Stimulated activated CD4-positive, alpha-beta T cell treated with anti-CD3 and anti-CD28 coated beads, Interleukin-15, amount 100 ng/mL, for 24 hours (primary cell): ENCODE measurements around the gene TMCC3.
"Not testable (repeated sequence)": the region's sequence is repeated elsewhere in the genome, so short reads cannot be mapped to it uniquely, and the experiment has no call there.

Source experiments
- DNase-seq: peaks from one replicate; pipeline ENCODE4 v3.0.0-alpha.2; 2020

The TMCC3 gene

GRCh38 chr12:94634717-94635116, 15.6 kb downstream of the TMCC3 start:
- DNase-seq, result no peak

DNA sequence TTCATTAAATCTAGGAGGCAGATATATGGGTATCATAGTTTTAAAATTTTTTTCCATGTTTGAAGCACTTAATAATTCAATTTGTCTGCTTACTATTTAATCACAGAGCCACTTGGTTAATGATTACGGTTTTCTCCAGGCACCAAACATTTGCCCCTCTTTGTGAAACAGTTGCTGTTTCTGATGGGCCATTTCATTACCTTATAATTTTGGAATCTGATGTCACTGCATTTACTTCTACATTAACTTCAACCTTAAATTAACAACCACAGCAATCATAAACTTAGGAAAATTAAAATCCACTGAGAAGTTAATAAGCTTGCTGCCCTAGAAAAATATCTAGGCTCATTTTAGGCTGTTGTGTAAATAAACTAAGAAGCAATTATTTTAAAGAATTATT, 17.0 kb downstream of the TMCC3 start:
- DNase-seq, result no peak

- no peak for DNase-seq
Measured at GRCh38 chr12:94631058-94631457, 19.3 kb downstream of the TMCC3 start.

GRCh38 chr12:94628819-94629472, 21.4 kb downstream of the TMCC3 start:
- no peak for DNase-seq

- no peak for DNase-seq
Measured at GRCh38 chr12:94628369-94628768, 22.0 kb downstream of the TMCC3 start.

GRCh38 chr12:94625531-94625930, 24.8 kb downstream of the TMCC3 start:
- DNase-seq, result no peak

- DNase-seq, result no peak
Measured at GRCh38 chr12:94623161-94623920, 27.0 kb downstream of the TMCC3 start.

DNA sequence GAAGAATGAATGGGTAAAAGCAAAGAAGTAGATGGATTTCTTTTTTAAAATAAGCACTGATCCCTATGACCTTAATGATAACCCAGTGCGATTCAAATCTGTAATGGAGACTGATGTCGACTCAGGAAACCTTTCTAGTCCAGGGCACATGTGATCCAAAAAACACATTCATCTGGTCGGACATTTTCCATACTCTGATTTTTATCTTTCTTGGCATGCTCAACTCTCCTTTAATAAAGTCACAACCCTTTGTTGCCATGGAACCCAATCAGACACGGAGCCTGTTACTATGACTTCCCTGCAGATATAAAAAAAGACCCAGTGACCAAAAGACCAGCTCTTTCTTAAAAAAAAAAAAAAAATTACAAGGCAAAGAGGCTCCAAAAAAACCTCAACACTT, 27.9 kb downstream of the TMCC3 start:
- no peak for DNase-seq

DNA sequence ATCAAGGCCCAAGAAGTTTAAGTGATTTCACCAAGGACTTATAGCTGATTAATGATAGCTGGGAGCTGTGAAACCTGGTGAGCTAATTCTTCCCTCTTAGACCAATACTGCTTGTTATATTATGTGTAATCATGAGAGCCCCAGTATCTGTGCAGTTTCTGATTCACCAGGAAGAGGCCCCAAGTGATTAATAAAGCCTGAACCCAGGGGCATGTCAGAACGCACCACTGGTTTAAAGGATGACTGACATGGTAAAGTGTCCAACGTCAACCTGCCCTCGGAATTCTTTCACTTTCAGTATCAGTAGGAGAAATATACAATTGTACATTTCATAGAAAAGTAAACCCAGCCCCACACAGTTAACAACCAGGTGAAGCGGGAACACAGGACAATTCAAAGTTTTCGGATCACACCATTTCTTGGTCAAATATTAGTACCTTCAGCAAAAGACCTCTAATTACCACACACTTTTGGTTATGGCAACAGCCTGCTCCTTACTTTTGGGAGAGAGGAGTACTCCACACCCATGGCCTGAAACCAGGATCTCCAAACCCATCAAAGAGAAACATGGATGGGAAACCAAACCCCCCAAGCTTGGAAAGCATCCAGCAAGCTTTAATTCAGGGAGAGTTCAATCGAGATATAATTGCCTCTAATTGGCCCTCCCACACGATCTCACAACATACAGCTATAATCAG, 28.5 kb downstream of the TMCC3 start:
- DNase-seq, result peak; percentile 64

DNA sequence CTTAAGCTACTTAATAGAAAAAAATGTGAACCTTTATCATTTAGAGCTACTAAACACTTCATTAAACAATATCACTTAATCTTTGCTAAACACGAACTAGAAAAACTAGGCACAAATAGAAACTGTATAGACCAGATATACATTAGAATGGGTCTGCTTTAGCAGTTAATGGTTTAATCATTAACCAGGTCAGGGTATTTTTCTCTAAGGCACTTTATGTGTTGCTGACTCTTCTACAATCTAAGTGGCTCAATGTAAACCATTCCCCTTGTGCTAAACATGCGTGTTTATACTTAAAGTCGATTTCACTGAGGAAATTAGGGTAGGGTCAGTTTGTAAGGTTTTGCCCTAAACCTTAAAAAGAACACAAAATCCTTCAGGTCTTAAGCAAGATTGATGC, 29.7 kb downstream of the TMCC3 start:
- DNase-seq, result no peak

- DNase-seq, result peak; percentile 51
Measured at GRCh38 chr12:94618995-94619695, 31.2 kb downstream of the TMCC3 start.

DNA sequence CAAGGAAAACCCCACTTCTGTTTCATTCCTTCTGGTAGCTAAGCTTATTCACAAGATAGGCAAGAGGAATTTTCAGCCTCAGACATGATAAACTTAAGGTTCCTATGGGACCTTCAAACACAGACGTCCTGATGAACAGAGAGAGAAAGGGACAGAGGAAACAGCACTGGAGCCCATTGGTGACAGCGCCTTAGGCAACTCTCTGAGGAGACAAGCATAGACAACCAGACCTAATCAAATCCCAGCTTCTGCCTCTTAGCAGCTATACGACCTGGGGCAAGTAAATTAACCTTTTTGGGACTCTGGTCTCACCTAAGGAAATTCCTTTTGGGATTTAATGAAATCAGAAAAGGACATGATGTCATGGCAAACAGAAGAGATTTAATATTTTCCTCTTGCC, 33.3 kb downstream of the TMCC3 start:
- no peak for DNase-seq

GRCh38 chr12:94616203-94616729, 34.1 kb downstream of the TMCC3 start:
- DNase-seq, result no peak

DNA sequence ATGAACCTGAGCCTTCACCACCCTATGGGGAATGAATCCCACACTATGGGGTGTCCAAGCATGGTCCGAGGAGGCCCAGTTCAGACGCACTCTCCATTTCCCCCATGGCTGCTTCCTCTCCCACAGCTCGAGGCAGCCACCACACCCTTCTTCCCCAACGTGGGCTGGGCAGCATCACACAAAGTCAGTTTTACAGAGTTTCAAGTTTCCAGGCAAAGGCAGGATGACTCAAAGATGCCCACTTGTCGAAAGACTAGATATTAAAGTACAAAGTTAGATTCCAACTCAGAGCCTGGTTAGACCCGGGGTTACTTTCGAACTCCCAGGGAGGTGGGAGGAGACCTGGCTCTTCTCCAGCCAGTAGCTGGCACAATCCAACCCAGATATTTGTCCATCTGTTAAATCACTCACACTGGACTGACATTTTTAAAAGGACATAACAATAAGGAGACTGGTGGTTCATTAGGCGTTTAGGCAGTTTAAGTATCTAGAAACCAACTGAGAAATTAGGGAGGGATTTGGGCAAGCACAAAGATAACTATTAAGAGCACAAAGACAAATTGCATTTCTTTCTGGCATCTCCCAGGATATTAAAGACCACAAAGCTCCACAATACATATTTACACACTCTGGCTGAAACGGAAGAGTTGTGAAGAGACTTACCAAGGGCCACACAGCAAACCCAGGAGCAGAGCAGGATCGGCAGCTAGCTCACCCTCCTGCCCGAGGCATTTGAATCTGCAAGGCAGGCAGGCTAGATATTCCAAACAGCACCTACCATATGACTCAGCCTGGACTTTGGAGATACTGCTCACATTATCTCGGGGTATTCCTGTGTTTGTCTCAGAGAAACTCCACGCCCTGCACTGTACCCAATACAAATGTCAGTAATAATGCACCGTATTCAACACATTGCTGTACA, 34.8 kb downstream of the TMCC3 start:
- no peak for DNase-seq

DNA sequence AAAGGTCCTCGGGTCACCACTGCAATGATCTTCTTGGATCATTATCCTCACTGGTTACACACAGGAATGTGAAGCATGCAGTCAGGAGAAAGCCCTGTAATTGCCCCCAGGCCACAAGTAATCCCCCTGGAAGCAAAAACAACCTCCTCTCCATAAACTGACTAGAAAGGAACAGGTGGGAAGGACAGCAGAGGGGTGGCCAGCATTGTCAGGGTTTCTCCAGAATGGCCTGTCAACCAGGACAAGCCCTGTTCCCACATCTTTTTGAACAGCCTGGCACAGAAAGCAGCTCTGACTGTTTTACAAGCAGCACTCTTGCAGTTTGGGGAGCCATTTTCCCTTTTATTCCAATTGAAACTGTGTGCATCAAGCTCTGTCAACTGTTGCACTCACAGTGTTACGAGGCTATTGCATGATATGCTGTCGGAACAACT, 36.1 kb downstream of the TMCC3 start:
- no peak for DNase-seq

GRCh38 chr12:94609917-94610443, 40.4 kb downstream of the TMCC3 start:
- no peak for DNase-seq

- DNase-seq, result not testable (repeated sequence)
Measured at GRCh38 chr12:94606810-94607209, 43.5 kb downstream of the TMCC3 start.

GRCh38 chr12:94604366-94604698, 46.0 kb downstream of the TMCC3 start:
- no peak for DNase-seq

- DNase-seq, result peak; percentile 70
Measured at GRCh38 chr12:94603434-94604365, 46.7 kb downstream of the TMCC3 start.

- no peak for DNase-seq
Measured at GRCh38 chr12:94602024-94602423, 48.3 kb downstream of the TMCC3 start.

DNA sequence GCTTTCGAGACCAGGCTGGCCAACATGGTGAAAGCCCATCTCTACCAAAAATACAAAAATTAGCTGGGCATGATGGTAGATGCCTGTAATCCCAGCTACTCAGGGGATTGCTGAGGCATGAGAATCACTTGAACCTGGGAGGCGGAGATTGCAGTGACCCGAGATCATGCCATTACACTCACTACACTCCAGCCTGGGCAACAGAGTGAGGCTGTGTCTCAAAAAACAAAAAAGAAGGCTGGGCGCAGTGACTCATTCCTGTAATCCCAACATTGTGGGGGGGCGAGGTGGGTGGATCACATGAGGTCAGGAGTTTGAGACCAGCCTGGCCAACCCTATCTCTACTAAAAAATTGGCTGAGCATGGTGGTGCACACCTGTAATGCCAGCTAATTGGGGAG, 49.0 kb downstream of the TMCC3 start:
- DNase-seq, result not testable (repeated sequence)
